ENCODE results near the gene AGAP1.

The AGAP1 gene

GRCh38 chr2:235641956-235642355 is 148.1 kb downstream of the AGAP1 start:
- no peak for DNase-seq

GRCh38 chr2:235642446-235643098 is 148.7 kb downstream of the AGAP1 start:
- no peak for DNase-seq

- no peak for DNase-seq
These were observed 150.1 kb downstream of the AGAP1 start for GRCh38 chr2:235643680-235644511.

- DNase-seq = no peak
These were observed 153.4 kb downstream of the AGAP1 start for GRCh38 chr2:235647264-235647663.

GRCh38 chr2:235647877-235648276 is 154.0 kb downstream of the AGAP1 start:
- no peak for DNase-seq

GRCh38 chr2:235649418-235649817 is 155.6 kb downstream of the AGAP1 start:
- DNase-seq = no peak

- no peak for DNase-seq
These were observed 157.8 kb downstream of the AGAP1 start for GRCh38 chr2:235651643-235652042.

- no peak for DNase-seq
These were observed 160.4 kb downstream of the AGAP1 start for GRCh38 chr2:235654103-235654813.

GRCh38 chr2:235658351-235659174 is 164.7 kb downstream of the AGAP1 start:
- DNase-seq = peak; percentile 52

- DNase-seq = no peak
These were observed 166.0 kb downstream of the AGAP1 start for GRCh38 chr2:235659767-235660322.

GRCh38 chr2:235660484-235661082 is 166.7 kb downstream of the AGAP1 start:
- DNase-seq = no peak

- DNase-seq = no peak
These were observed 167.5 kb downstream of the AGAP1 start for GRCh38 chr2:235661167-235661937.

GRCh38 chr2:235661952-235662351 is 168.1 kb downstream of the AGAP1 start:
- DNase-seq = no peak

- no peak for DNase-seq
These were observed 170.0 kb downstream of the AGAP1 start for GRCh38 chr2:235663875-235664274.

GRCh38 chr2:235665661-235666212 is 171.9 kb downstream of the AGAP1 start:
- DNase-seq = no peak

- peak; percentile 51 for DNase-seq
These were observed 172.5 kb downstream of the AGAP1 start for GRCh38 chr2:235666213-235666781.

- no peak for DNase-seq
These were observed 174.9 kb downstream of the AGAP1 start for GRCh38 chr2:235668782-235669181.

- DNase-seq = peak; percentile 74
These were observed 175.5 kb downstream of the AGAP1 start for GRCh38 chr2:235669269-235669831.

GRCh38 chr2:235669983-235670962 is 176.4 kb downstream of the AGAP1 start:
- peak; percentile 36 for DNase-seq
